Measurements from ENCODE around the gene YIPF4.
"Not testable (repeated sequence)": the region's sequence is repeated elsewhere in the genome, so short reads cannot be mapped to it uniquely, and the experiment has no call there.

YIPF4 gene

DNA sequence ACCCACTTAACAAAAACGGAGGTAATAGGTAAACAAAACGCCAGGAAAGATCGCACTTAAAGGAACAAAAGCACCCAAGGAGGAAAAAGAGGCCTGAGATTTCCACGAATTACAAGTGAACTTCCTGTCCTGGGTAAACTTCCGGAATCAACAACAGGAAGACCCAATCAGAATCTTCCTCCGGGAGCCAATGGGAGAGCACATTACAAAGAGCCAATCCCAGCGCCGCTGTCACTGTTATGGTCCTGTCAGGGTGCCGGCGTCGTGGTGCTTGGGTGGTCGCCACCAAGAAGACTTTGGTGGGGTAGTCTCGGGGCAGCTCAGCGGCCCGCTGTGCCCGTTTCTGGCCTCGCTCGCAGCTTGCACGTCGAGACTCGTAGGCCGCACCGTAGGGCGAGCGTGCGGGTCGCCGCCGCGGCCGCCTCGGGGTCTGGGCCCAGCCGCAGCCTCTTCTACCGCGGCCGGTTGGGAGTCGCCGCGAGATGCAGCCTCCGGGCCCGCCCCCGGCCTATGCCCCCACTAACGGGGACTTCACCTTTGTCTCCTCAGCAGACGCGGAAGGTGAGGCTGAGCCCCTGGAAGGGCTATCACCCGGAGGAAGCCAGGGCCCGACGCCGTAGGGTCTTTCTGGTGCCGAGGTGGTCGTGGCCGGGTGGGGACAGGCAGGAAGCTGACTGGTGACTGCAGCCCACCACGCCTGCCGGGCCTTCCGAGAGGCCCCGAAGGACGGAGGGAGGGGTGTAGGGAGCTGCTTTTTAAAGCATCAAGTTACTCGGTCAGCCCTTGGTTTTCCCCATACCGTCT lies at the start of gene YIPF4:
Gene YIPF4 (plus strand): TSS at position 231 of the 804 bp plus-strand sequence. CDS start 252 bp downstream, at position 483.
- DNase-seq: peak; percentile 83

DNA sequence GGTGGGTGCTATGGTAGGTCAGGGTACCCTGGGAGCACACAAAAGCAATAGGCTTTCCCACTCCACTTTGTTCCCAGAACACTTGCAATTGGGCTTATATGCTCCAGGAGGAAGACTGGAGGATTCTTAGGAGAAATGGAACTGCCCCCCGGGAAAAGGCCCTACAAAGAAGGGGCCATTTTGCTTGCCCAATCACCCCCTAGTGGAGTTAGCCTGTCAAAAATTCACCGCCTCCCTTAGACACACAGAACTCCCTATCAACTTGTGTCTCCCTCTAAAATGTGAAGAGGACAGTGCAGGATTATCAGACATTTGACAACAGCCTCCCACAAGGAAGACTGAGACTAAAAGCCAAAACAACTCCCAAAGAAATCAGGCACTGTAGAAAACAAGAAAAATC lies 49.5 kb upstream of the YIPF4 start:
- DNase-seq: no peak

DNA sequence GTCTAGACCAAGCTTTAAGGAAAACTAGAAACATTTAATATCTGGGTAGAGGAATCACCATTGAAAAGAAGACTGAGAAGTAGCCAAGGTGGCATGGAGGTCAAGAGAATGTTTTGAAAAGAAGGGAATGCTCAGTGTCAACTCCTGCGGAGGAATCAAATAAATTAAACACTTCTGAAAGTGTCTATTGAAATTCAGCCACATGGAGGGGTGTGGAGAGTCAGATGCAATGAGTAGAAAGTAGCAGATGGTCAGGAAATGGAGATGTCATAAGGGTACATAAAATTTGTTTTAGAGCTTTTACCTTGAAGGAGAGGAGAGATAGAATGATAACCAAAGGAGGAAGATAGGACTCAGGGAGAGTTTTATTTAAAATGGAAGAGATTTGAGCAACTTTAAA lies 48.1 kb upstream of the YIPF4 start:
- no peak for DNase-seq

- DNase-seq: no peak
Observed at GRCh38 chr2:32231959-32232358, 45.7 kb upstream of the YIPF4 start.

GRCh38 chr2:32235315-32235714 lies 42.4 kb upstream of the YIPF4 start:
- no peak for DNase-seq

DNA sequence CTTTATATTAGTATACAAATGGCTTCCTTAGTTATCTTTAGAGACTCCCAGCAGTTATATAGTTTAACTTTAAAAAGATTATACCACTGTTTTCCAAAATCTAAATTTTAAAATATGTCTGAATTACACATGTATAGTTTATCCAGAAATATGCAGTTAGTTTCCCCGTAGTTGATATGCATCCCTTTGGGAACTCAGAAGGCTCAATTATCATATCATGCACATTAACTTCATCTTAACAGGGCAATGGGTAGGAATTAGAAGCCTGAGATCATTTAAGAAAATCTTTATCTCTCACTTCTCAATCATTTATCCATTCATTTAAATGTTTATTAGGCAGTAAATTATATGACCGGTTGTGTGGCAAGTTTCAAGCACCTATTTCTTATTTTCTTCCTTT lies 40.2 kb upstream of the YIPF4 start:
- DNase-seq: no peak

- no peak for DNase-seq
Observed at GRCh38 chr2:32237996-32238395, 39.7 kb upstream of the YIPF4 start.

GRCh38 chr2:32242331-32242730 lies 35.4 kb upstream of the YIPF4 start:
- DNase-seq: no peak

DNA sequence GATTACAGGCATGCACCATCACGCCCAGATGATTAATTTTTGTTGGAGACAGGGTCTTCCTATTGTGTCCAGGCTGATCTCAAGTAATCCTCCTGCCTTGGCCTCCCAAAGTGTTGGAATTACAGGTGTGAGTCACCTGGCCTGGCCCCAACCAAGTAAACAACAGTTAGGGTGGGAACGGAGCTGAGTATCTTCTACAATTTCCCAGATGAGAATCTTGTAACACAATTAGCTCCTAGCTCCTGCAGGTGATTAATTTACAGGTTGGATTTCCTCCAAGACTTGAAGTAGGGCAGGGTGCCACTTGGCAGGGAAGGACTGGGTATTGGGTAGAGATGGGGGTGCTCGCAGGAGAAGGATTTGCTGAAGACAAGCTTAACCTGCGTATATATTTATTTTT lies 30.8 kb upstream of the YIPF4 start:
- DNase-seq: no peak

DNA sequence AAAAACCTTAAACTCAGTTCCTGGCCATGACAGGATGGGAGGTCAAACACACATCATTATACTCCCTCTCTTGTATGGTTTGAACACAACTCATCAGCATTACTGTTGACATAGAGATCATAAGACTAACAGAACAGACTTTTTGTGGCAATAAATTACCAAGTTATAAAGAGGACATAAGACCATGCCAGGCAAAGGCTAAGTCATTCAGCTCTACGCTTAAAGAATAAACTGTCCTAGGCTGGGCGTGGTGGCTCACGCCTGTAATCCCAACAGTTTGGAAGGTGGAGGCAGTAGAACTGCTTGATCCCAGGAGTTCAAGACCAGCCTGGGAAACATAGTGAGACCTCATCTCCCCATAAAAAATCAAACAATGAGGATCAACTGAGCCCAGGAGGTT lies 29.4 kb upstream of the YIPF4 start:
- no peak for DNase-seq

GRCh38 chr2:32249731-32250236 lies 27.9 kb upstream of the YIPF4 start:
- no peak for DNase-seq

- DNase-seq: no peak
Observed at GRCh38 chr2:32250290-32250689, 27.4 kb upstream of the YIPF4 start.

DNA sequence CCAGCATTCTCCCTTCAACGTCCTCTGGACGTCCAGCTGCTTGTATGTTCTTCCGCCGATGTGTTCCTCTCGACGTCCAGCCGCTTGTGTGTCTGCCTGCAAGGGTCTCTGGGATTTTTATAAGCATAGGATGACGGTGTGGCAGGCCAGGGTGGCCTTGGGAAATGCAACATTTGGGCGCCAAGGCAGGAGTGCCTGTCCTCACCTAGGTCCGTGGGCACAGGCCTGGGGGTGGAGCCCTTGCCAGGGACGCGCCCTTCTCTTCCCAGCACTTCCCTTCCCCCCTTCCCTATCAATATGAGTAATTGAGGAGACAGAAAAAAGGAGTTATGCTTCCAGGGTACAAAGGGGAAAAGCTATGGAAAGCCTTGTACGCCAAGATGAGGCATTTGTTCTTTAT lies 19.5 kb upstream of the YIPF4 start:
- no peak for DNase-seq

DNA sequence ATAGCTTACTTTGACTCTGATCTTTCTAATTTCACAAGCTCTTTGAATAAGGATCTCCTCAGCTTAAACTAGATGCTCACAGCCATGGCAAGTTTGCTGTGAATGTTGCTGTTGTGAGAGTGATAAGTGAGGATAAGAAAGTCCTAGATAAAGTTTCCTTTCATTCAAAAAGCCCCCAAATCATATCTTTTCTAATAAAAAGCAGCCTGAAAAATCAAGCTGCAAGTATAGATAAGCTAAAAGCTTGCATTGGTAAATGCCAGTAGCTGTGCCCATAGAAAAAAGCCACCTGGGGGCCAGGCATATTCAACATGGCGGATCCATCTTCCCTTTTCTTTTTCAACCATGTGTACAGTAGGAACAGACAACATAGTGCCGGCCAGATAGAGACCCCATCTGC lies 17.3 kb upstream of the YIPF4 start:
- DNase-seq: no peak

DNA sequence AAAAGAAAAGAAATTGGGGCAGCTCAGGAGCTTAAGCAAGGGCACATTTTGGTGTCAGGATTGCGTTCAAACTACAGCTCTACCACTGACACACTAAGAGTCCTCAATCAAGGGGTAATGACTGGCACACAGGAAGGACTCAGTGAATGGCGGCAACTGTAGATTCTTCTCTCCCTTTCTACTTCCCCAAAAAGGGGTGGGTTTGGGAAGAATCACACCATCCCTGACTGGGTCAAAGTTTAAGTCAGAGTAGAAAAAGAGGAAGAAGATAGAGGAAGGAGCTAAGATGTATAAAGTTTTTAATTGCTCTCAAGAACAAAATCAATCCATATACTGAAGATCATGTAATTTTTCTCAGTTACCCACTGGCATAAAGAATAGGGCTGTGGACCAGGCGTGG lies 15.6 kb upstream of the YIPF4 start:
- DNase-seq: no peak

- DNase-seq: no peak
Observed at GRCh38 chr2:32264422-32265105, 13.1 kb upstream of the YIPF4 start, which contains the start of gene NLRC4. NLRC4 (minus strand) TSS chr2:32264886; CDS start chr2:32256775, 8,111 bp downstream.

DNA sequence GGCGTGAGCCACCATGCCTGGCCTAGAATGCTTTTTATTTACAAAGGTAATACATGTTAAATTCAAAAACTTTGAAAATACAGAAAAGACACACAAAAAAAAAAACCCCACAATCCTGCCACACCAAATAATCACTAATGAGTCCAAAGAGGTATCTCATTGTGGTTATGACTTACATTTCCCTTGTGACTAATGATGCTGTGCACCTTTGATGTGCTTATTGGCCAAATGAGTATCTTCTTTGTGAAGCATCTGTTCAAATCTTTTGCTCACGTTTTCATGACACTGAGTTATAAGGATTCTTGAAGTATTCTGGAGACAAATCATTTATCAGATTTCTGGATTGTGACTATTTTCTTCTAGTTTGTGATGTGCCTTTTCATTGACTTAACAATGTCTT lies 6.6 kb upstream of the YIPF4 start:
- no peak for DNase-seq

DNA sequence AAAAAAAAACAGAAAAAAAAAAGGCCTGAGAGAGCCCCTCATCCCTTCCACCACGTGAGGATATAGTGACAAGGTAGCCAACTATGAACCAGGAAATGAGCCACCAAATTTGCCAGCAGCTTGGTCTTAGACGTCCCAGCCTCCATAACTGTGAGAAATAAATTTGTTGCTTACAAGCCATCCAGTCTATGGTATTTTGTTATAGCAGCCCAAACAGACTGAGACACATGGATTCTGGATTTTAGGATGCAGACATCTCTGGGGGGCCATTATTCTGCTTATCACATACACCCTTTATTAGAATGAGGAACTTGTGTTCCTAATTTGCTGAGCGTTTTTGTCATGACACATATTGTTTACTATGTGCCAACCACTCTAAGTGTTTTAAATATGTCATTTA lies 5.4 kb upstream of the YIPF4 start:
- DNase-seq: no peak

GRCh38 chr2:32274289-32274688 lies 3.4 kb upstream of the YIPF4 start:
- DNase-seq: no peak

- not testable (repeated sequence) for DNase-seq
Observed at GRCh38 chr2:32275790-32276189, 1.9 kb upstream of the YIPF4 start.

DNA sequence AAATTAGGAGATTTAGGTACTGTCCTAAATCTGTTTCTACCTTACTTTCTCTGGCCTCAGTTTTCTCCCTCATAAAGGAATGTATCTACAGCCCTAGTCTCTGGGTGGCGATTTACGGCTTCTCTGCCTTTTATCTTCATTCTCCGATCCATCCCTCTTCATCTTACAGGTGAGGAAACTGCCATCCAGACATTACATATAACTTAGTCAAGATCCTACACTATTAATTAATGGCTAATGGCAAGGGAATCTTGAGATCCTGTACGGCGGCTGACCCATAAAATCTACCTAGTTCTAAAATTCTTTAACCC lies 386 bp upstream of the YIPF4 start:
- no peak for DNase-seq

DNA sequence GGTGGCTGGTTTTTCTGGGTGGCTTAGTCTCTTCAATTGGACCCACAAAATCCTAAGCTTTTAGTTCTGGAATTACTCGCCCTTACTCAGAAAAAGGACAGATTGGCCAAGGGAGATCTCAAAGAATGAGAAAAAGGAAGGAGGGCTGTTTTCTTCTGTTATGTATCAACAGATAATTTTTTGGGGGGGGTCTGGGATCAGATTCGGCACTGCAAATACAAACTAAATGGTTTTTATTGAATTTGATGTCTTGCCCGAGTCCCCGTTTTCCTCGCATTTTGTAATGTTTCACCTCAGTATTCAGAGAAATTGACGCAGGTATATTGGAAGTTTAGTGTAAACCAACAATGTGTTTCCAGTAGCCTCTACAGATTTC lies 762 bp downstream of the YIPF4 start:
- DNase-seq: no peak

DNA sequence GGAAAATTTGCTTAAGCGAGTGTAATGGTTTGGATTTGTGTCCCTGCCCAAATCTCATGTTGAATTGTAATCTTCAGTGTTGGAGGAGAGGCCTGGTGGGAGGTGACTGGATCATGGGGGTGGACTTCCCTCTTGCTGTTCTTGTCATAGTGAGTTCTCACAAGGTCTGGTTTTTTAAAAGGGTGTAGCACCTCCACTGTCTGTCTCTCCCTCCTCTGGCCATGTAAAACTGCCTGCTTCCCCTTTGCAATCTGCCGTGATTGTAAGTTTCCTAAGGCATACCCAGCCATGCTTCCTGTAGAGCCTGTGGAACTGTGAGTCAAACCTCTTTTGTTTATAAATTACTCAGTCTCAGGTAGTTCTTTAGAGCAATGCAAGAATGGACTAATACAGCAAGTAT lies 6.6 kb downstream of the YIPF4 start:
- peak; percentile 56 for DNase-seq

GRCh38 chr2:32289165-32289999 lies 11.7 kb downstream of the YIPF4 start:
- DNase-seq: peak; percentile 46

Measured in NCI-H226 (cell line).